HEK293T (cell line): ENCODE data around the gene TGFBR2.

ENCODE experiments used
- ARNT ChIP-seq: fragments of 450-650 bp; IDR thresholded peaks from 2 replicates; pipeline ENCODE4 v1.6.1; 2017; ENCODE audit warnings: mild to moderate bottlenecking
- BHLHE40 ChIP-seq: fragments of 450-650 bp; IDR thresholded peaks from 2 replicates; pipeline ENCODE4 v1.6.1; 2016; ENCODE audit warnings: mild to moderate bottlenecking, moderate library complexity, borderline replicate concordance
- CTBP1 ChIP-seq: fragments of 450-650 bp; IDR thresholded peaks from 2 replicates; pipeline ENCODE4 v1.6.1; 2016; ENCODE audit warnings: borderline replicate concordance
- ELF4 ChIP-seq: fragments of 450-650 bp; IDR thresholded peaks from 2 replicates; pipeline ENCODE4 v1.6.1; 2017; ENCODE audit warnings: antibody characterized with exemption
- FOXA1 ChIP-seq: fragments of 450-650 bp; IDR thresholded peaks from 2 replicates; pipeline ENCODE4 v1.6.1; 2016; ENCODE audit warnings: mild to moderate bottlenecking
- FOXK2 ChIP-seq: fragments of 450-650 bp; IDR thresholded peaks from 2 replicates; pipeline ENCODE4 v1.6.1; 2016; ENCODE audit warnings: mild to moderate bottlenecking
- FOXM1 ChIP-seq: fragments of 450-650 bp; IDR thresholded peaks from 2 replicates; pipeline ENCODE4 v1.6.1; 2017; ENCODE audit warnings: mild to moderate bottlenecking, borderline replicate concordance
- HDGF ChIP-seq: fragments of 450-650 bp; IDR thresholded peaks from 2 replicates; pipeline ENCODE4 v1.6.1; 2017; ENCODE audit warnings: antibody characterized with exemption, borderline replicate concordance
- SP1 ChIP-seq: fragments of 450-650 bp; IDR thresholded peaks from 2 replicates; pipeline ENCODE4 v1.6.1; 2017
- ZNF384 ChIP-seq: fragments of 450-650 bp; IDR thresholded peaks from 2 replicates; pipeline ENCODE4 v1.6.1; 2016

DNA sequence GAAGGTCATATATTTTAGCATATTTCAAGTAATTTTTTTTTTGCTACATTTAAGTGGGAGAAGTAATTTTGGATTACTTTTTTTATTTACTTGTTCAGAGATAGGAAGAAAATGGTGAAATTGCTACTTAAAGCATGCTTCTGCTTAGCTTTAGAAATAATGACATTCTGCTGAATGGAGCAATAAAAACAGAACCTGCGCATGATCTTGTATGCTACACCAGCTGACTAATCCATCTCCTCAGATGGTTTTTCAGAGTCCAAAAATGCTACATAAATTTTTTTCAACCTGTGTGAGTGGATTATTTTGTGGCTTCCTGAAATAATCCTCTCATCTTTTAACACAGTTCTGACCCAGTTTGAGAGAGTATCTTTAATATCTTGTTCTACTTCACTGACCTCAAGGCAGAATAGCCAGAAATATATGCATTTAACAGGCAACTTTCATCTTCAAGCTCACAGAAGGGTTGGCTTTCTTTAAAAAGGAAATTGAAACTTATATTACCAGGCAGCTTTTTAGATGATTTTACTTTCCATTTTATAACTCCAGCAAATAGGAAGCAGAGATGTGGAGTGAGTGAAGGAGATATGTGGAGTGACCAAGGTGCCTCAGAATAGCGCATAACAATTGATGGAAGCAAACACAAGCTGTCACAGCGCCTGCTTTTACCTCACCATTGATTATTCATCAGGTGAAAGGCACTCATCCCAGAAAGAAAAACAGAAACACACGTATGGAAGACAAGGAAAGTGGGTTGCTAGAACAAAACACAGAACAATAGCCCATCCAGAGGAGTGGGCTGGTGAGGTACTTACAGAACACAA lies 136.6 kb downstream of the TGFBR2 start:
- no peak for TF ChIP-seq FOXM1
- TF ChIP-seq FOXA1 = no peak
- TF ChIP-seq BHLHE40 = no peak
- no peak for TF ChIP-seq SP1
- no peak for TF ChIP-seq ZNF384
- TF ChIP-seq HDGF = no peak
- no peak for TF ChIP-seq ARNT
- no peak for TF ChIP-seq CTBP1
- no peak for TF ChIP-seq ELF4
- no peak for TF ChIP-seq FOXK2
